Karpas-422 (cell line): ENCODE results near the gene SLC38A2. TPM values are rescaled to one million over a fixed set of nuclear protein-coding genes. Genes with fewer than 3 reads are reported as not detected.

Experiments
- DNase-seq: peaks from one replicate; pipeline ENCODE4 v3.0.0-alpha.2; 2015
- H2AFZ ChIP-seq: fragments of 200-600 bp; sonication (generic); 2 replicates; pipeline ENCODE4 v1.6.1; 2014; ENCODE audit warnings: antibody characterized with exemption, low read length, mixed read lengths
- H3K27ac ChIP-seq: fragments of 200-600 bp; sonication (generic); 2 replicates; pipeline ENCODE4 v1.5.1; 2014; ENCODE audit warnings: mild to moderate bottlenecking, low read length, moderate library complexity
- H3K27me3 ChIP-seq: fragments of 200-600 bp; sonication (generic); 2 replicates; pipeline ENCODE4 v1.6.1; 2014; ENCODE audit warnings: low read length, mixed read lengths
- H3K36me3 ChIP-seq: fragments of 200-600 bp; sonication (generic); 2 replicates; pipeline ENCODE4 v1.6.1; 2014; ENCODE audit warnings: low read length, mixed read lengths; ENCODE audit not compliant: insufficient read depth
- H3K4me1 ChIP-seq: fragments of 200-600 bp; sonication (generic); 2 replicates; pipeline ENCODE4 v1.6.1; 2014; ENCODE audit warnings: mild to moderate bottlenecking, low read length, mixed read lengths
- H3K4me2 ChIP-seq: fragments of 200-600 bp; sonication (generic); 2 replicates; pipeline ENCODE4 v1.6.1; 2014; ENCODE audit warnings: low read length, low read depth, mild to moderate bottlenecking; ENCODE audit not compliant: poor library complexity, severe bottlenecking
- H3K4me3 ChIP-seq: fragments of 200-600 bp; sonication (generic); 2 replicates; pipeline ENCODE4 v1.5.1; 2014; ENCODE audit warnings: mild to moderate bottlenecking, antibody characterized with exemption, low read length, mixed read lengths
- H3K79me2 ChIP-seq: fragments of 200-600 bp; sonication (generic); 2 replicates; pipeline ENCODE4 v1.6.1; 2014; ENCODE audit warnings: mild to moderate bottlenecking, low read length, mixed read lengths
- H3K9ac ChIP-seq: fragments of 200-600 bp; sonication (generic); 2 replicates; pipeline ENCODE4 v1.6.0; 2014; ENCODE audit warnings: low read length
- H3K9me2 ChIP-seq: fragments of 200-600 bp; sonication (generic), shearing (Covaris generic); replicated peaks from 2 replicates; pipeline ENCODE4 v1.6.0; 2014; ENCODE audit warnings: mild to moderate bottlenecking, low read length, moderate library complexity; ENCODE audit not compliant: insufficient read depth
- H3K9me3 ChIP-seq: fragments of 300-700, 200-600 bp; sonication (generic); 2 replicates; pipeline ENCODE4 v1.6.1; 2014; ENCODE audit warnings: low read length, mixed read lengths
- H4K20me1 ChIP-seq: fragments of 200-600 bp; sonication (generic); 2 replicates; pipeline ENCODE4 v1.6.1; 2014; ENCODE audit warnings: mild to moderate bottlenecking, antibody characterized with exemption, low read length, low read depth; ENCODE audit not compliant: insufficient read depth
- total RNA-seq: library from RNA; depleted of rRNA; stranded (reverse); fragments of >200 nt; shearing (Covaris generic); gene quantifications from 2 replicates; pipeline ENCODE4 v1.2.3, GENCODE V29; 2014; ENCODE audit warnings: low replicate concordance

The SLC38A2 gene
- total RNA-seq, 1 experiment from 2014 or later: 160 TPM

DNA sequence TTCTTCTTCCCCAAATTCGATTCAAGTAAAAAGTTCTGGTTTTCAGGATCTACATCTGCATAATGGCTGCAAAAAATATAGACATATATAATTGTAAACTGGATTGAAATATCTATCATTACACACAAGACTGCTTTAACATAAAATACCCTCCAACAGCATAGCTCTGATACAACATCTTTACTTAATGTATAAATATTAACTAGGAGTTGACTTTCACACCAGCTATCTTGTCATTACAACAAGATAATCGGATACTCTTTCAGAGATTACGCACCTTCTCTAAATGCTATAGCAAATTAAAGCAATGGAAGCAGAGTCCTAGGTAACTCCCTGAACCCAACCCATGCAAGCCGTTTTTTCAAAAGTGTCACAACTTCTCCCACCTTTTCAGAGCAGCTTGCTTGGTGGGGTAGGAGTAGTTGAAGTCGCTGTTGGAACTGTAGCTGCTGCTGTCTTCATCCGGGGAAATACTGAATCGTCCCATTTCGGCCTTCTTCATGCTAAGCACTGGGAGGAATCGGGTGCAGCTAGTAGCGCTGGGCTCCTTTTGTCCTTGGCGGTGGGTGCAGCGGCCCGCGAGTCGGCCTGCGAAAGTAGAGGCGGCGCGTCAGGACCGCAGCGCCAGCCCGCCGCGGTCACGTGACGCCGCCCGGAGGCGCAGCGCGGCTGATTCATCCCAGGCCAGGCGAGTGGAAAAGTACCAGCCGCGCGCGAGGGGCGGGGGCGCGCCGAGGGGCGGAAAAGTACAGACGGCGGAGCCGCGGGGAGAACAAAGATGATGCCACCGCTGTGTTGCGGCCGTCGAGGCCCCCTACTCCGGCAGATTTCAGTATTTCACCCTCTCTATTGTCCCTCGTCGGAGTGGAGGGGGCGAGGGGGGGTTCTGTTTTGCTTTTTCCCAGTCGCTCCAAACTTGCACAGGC lies 1.5 kb downstream of the SLC38A2 start:
- Histone ChIP-seq H2AFZ (peak overlapping the region; percentile 25; the same call in 1 of the 2 replicates), H3K27ac (peak overlapping the region; percentile 78), H3K4me1 (peaks cover 18% of the 10 kb centered on the region), H3K4me3 (peak overlapping the region; percentile 86), H3K36me3 (peaks cover 49% of the 10 kb centered on the region), H3K9me3 (no peaks in the 10 kb centered on the region), H3K79me2 (peaks cover 26% of the 10 kb centered on the region), H3K27me3 (no peaks in the 10 kb centered on the region), H3K4me2 (peak overlapping the region; percentile 87), H4K20me1 (peaks cover 20% of the 10 kb centered on the region; the same call in 1 of the 2 replicates), H3K9me2 (no peaks in the 10 kb centered on the region), H3K9ac (peak overlapping the region; percentile 85)
- DNase-seq: peak; percentile 90

DNA sequence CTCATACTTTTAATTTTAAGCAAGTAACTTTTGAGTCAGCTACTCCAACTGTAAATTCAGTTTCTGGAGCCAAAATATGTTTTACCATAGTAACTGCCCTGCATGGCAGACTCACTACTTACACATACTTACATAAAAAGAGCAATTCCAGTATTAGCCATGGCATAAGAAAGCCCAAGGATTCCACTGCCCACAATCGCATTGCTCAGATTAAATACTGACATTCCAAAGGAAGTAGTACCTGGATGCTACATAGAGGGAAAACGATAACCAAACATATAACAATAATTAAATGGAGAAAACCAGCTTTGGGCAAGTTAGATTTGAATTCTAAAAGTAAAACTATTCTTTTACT lies 2.2 kb downstream of the SLC38A2 start:
- Histone ChIP-seq H3K4me1 (peaks cover 18% of the 10 kb centered on the region), H3K27me3 (no peaks in the 10 kb centered on the region), H3K36me3 (peaks cover 56% of the 10 kb centered on the region), H3K9ac (no peak overlapping the region), H3K9me3 (no peaks in the 10 kb centered on the region), H3K4me3 (peak overlapping the region; percentile 86), H4K20me1 (peaks cover 20% of the 10 kb centered on the region; the same call in 1 of the 2 replicates), H3K79me2 (peaks cover 26% of the 10 kb centered on the region), H3K9me2 (no peaks in the 10 kb centered on the region), H2AFZ (no peak overlapping the region), H3K4me2 (peak overlapping the region; percentile 87), H3K27ac (no peak overlapping the region)
- no peak for DNase-seq

DNA sequence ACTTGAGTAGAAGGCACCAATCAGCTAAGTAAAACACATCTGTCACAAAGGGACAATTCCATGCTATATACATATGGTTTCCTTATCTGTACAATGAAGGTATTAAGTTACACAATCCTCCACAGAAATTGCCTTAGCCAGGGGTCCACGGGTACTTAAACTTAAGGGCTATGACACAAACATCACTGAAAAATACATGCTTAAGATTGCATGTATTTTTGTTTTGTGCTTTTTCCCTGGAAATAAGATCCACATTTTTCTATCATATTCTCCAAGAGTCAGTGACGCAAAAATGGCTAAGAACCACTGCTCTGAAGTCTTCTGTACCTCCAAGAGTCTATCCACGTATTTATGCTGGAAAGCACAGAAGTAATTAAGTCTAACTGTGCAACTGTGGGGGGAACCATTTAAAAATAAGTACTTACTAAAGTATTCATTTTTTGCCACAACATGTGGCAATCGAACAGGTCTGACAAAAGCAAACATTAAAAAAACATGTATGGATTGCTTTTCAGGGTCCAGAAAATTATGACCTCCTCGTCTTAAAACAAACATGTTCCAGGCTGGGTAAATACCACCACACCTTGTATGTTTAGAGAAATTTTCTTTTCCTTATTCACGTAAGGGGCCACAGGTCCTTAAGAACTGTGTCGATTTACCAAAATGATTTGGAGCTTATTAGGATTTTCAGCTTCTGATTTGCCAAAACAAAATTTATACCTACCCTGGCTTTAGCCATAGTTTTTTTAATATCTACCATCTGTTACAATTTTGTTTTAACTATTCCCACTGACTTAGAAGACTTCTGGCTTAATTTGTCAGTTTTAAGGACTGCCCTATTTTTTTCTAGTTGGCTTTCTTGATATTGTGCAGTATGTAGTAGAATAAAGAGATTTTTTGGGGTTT lies 2.8 kb downstream of the SLC38A2 start:
- Histone ChIP-seq H3K9me2 (no peaks in the 10 kb centered on the region), H3K4me1 (peaks cover 18% of the 10 kb centered on the region), H3K27ac (no peak overlapping the region), H3K27me3 (no peaks in the 10 kb centered on the region), H2AFZ (no peak overlapping the region), H3K36me3 (peaks cover 63% of the 10 kb centered on the region), H4K20me1 (peaks cover 20% of the 10 kb centered on the region; the same call in 1 of the 2 replicates), H3K79me2 (peaks cover 26% of the 10 kb centered on the region), H3K4me3 (no peak overlapping the region; the same call in 1 of the 2 replicates), H3K4me2 (no peak overlapping the region), H3K9ac (no peak overlapping the region), H3K9me3 (no peaks in the 10 kb centered on the region)
- no peak for DNase-seq

DNA sequence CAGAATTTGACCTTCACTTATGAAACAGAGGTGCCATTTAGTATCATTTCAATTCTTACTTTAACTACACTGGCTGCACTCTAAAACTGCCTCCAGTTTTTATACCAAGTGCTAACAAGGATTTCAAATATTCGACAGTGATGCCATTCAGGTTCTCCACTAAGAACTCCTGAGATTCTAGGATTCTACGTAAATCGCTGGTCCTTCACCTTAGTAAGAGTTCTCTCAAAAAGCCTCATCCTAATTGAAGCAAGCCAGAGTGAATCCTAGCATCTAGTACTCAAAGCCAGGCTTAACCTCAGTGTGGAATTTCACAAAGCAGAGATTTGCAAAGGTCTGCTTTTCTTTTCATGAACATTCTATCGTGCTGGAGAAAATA lies 3.5 kb downstream of the SLC38A2 start:
- no peak overlapping the region for H3K4me3 ChIP-seq
- H3K9me2 ChIP-seq: no peaks in the 10 kb centered on the region
- H3K4me1 ChIP-seq: peaks cover 18% of the 10 kb centered on the region
- H2AFZ ChIP-seq: no peak overlapping the region
- H3K27ac ChIP-seq: no peak overlapping the region
- H3K27me3 ChIP-seq: no peaks in the 10 kb centered on the region
- H3K4me2 ChIP-seq: no peak overlapping the region
- H3K9me3 ChIP-seq: no peaks in the 10 kb centered on the region
- no peak overlapping the region for H3K9ac ChIP-seq
- DNase-seq: no peak
- peaks cover 20% of the 10 kb centered on the region; the same call in 1 of the 2 replicates for H4K20me1 ChIP-seq
- H3K79me2 ChIP-seq: peaks cover 26% of the 10 kb centered on the region
- peaks cover 68% of the 10 kb centered on the region for H3K36me3 ChIP-seq

DNA sequence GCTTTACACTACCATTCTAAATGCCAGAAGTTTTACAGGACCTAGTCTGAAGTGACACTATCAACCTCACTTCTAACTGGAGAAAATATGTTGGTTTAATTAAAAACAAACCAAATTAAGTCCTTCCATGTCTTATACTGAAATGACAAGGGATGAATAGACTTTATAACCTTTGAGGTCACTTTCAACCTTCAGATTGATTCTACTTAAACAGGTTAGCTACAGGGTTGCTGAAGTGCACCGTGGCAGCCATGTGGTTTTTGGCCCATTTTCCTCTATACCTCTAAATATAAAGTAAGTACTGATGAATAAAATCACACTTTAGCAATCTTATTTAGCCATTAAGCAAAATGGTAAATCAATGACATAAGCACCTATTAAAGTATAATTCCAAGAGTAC lies 3.9 kb downstream of the SLC38A2 start:
- Histone ChIP-seq H3K27ac (no peak overlapping the region), H3K4me1 (peaks cover 18% of the 10 kb centered on the region), H3K79me2 (peaks cover 26% of the 10 kb centered on the region), H4K20me1 (peaks cover 20% of the 10 kb centered on the region; the same call in 1 of the 2 replicates), H3K9me2 (no peaks in the 10 kb centered on the region), H3K4me3 (no peak overlapping the region), H3K9ac (no peak overlapping the region), H3K27me3 (no peaks in the 10 kb centered on the region), H3K36me3 (peaks cover 72% of the 10 kb centered on the region), H2AFZ (no peak overlapping the region), H3K9me3 (no peaks in the 10 kb centered on the region), H3K4me2 (no peak overlapping the region)
- DNase-seq: no peak

DNA sequence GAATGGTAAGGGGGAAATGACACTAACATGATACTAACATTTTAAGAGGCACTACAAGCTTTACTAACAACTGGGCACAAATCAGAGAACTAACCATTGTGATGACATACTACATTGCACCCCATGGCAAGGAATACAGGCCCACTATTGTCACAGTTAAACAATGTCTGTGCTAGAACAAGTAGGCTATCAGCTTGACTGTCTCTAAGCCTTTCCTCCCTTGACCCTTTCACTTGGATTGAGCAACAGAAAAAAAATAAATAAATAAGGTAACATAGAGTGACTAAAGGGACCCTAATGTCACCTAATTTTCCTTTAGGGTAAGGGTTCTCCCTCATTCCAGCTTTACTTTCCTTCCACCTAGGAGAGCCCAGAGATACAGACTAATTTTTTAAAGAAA lies 4.4 kb downstream of the SLC38A2 start:
- Histone ChIP-seq H3K4me2 (no peak overlapping the region), H3K9me3 (no peaks in the 10 kb centered on the region), H3K36me3 (peaks cover 77% of the 10 kb centered on the region), H4K20me1 (peaks cover 20% of the 10 kb centered on the region; the same call in 1 of the 2 replicates), H3K27me3 (no peaks in the 10 kb centered on the region), H3K9me2 (no peaks in the 10 kb centered on the region), H3K9ac (no peak overlapping the region), H3K27ac (no peak overlapping the region), H3K4me3 (no peak overlapping the region), H3K4me1 (peaks cover 13% of the 10 kb centered on the region), H2AFZ (no peak overlapping the region), H3K79me2 (peaks cover 26% of the 10 kb centered on the region)
- no peak for DNase-seq

DNA sequence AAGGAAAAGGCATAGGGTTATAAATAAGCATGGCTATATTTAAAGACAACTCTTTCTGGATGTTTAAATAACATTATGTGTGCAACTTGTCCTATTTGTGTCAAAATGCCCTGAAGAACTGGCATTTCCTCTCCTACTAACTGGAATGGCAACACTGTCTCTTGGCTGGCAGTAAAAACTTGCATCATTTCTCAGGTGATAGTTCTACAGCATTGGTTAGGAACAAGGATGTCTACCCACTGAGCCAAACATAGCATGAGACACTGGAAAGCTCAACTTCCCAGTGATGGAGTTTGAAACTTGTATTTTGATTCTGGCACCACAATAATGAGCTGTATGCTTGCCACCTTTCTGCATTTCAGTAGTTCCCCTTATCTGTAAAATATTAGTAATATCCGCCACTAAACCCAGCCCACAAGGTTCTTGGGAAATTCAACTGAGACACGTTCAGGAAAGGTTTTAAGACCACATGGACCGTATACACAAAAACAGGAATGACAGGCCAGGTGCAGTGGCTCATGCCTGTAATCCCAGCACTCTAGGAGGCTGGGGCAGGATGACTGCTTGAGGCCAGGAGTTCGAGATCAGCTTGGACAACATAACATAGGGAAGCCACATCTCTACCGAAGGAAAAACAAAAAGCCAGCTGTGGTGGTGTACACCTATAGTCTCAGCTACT lies 5.1 kb downstream of the SLC38A2 start:
- no peaks in the 10 kb centered on the region for H3K9me2 ChIP-seq
- H3K27ac ChIP-seq: no peak overlapping the region
- H3K9ac ChIP-seq: no peak overlapping the region
- H3K4me3 ChIP-seq: no peak overlapping the region
- H4K20me1 ChIP-seq: peaks cover 23% of the 10 kb centered on the region; the same call in 1 of the 2 replicates
- peaks cover 9% of the 10 kb centered on the region for H3K4me1 ChIP-seq
- H2AFZ ChIP-seq: no peak overlapping the region
- no peaks in the 10 kb centered on the region for H3K27me3 ChIP-seq
- peaks cover 26% of the 10 kb centered on the region for H3K79me2 ChIP-seq
- H3K36me3 ChIP-seq: peaks cover 83% of the 10 kb centered on the region
- DNase-seq: no peak
- no peak overlapping the region for H3K4me2 ChIP-seq
- no peaks in the 10 kb centered on the region for H3K9me3 ChIP-seq
